Transverse colon (tissue), 4 donors: Measurements from ENCODE around the gene TOMT.

Source experiments
- EP300 ChIP-seq: sonication (generic); formaldehyde crosslinking; IDR thresholded peaks from one replicate; pipeline ENCODE4 v1.6.1; 2017; ENCODE audit warnings: antibody characterized with exemption, low read depth
- POLR2A ChIP-seq: fragments of 450-650 bp; IDR thresholded peaks from one replicate; pipeline ENCODE4 v1.6.1; 2016; ENCODE audit warnings: antibody characterized with exemption, mild to moderate bottlenecking, moderate library complexity
- POLR2AphosphoS5 ChIP-seq, 3 donors: sonication (generic); formaldehyde crosslinking; IDR thresholded peaks; one replicate each; pipeline ENCODE4 v1.6.1; 2016; ENCODE audit warnings: antibody characterized with exemption in 3 of 3
- TF ChIP-seq, protein P1 (sequence below), 5 experiments: fragments of 200-600 bp in 3 of 5; fragments of 450-650 bp in 2 of 5; sonication (generic) in 3 of 5; IDR thresholded peaks; 1 replicate in 2 of 5; 2 replicates in 3 of 5; pipeline ENCODE4 v1.5.1; 2016 to 2017; ENCODE audit warnings: antibody characterized with exemption in 5 of 5, inconsistent platforms in 3 of 5, mild to moderate bottlenecking in 2 of 5, moderate library complexity in 1 of 5

DNA sequence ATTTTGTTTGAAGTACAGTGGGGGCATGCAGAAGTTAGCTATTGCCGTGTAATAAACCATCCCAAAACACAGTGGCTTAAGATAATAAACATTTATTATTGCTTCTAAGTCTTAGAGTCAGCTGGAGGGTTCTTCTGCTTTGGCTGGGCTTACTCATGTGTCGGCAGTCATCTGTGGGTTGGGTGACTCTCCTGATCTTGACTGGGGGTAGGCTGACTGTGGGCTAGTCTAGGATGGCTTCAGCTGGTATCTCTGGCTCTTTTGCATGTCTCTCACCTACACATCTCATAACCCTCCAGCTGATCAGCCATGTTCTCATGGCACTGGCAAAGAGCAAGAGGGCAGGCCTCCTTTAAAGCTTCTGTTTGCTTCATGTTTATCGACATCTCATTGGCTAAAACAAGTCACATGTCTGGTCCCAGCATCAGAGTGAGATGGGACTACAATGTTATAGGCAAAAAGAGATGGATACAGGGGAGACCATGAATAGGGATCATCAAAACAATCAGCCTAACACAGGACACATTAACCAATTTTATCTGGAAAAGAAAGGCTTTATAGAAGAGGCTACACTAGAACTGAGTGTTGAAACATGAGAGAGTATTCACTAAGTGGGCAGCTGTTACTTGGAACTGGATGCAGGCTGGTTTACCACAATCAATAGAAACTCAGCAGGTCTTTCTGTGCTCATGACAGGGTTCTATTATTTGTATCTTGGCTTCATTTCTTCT is 19.9 kb upstream of the TOMT start:
- TF ChIP-seq, protein P1, sequence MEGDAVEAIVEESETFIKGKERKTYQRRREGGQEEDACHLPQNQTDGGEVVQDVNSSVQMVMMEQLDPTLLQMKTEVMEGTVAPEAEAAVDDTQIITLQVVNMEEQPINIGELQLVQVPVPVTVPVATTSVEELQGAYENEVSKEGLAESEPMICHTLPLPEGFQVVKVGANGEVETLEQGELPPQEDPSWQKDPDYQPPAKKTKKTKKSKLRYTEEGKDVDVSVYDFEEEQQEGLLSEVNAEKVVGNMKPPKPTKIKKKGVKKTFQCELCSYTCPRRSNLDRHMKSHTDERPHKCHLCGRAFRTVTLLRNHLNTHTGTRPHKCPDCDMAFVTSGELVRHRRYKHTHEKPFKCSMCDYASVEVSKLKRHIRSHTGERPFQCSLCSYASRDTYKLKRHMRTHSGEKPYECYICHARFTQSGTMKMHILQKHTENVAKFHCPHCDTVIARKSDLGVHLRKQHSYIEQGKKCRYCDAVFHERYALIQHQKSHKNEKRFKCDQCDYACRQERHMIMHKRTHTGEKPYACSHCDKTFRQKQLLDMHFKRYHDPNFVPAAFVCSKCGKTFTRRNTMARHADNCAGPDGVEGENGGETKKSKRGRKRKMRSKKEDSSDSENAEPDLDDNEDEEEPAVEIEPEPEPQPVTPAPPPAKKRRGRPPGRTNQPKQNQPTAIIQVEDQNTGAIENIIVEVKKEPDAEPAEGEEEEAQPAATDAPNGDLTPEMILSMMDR (IDR thresholded peaks at IDR 0.05): no peak
- TF ChIP-seq POLR2A (no peak), EP300 (no peak), POLR2AphosphoS5 (IDR thresholded peaks at IDR 0.05) (no peak)
